Gastroesophageal sphincter (tissue), 3 donors: Measurements from ENCODE around the gene KIDINS220.

Experiments used
- CTCF ChIP-seq, 4 experiments: fragments of 200-600 bp in 2 of 4; fragments of 450-650 bp in 2 of 4; sonication (generic) in 1 of 4; IDR thresholded peaks; one replicate each; pipeline ENCODE4 v1.5.1; 2017 to 2019; ENCODE audit warnings: antibody characterized with exemption in 4 of 4, mild to moderate bottlenecking in 2 of 4, moderate library complexity in 2 of 4
- EP300 ChIP-seq: sonication (generic); formaldehyde crosslinking; IDR thresholded peaks from one replicate; pipeline ENCODE4 v1.6.1; 2017; ENCODE audit warnings: antibody characterized with exemption, mild to moderate bottlenecking
- POLR2A ChIP-seq, 2 donors: fragments of 450-650 bp; IDR thresholded peaks; one replicate each; pipeline ENCODE4 v1.6.1; 2017; ENCODE audit warnings: antibody characterized with exemption in 2 of 2, mild to moderate bottlenecking in 2 of 2, moderate library complexity in 1 of 2

- TF ChIP-seq EP300 (no peak), CTCF (IDR thresholded peaks at IDR 0.05) (no peak), POLR2A (IDR thresholded peaks at IDR 0.05) (no peak)
Measured at GRCh38 chr2:8860239-8860638, 22.8 kb upstream of the KIDINS220 start.
